ENCODE data around the gene SUPT3H.
"Not testable (repeated sequence)": the region's sequence is repeated elsewhere in the genome, so short reads cannot be mapped to it uniquely, and the experiment has no call there.

The SUPT3H gene

GRCh38 chr6:45320349-45320748, 57.4 kb downstream of the SUPT3H start:
- no peak for DNase-seq

- no peak for DNase-seq
Measured at GRCh38 chr6:45314146-45314545, 63.6 kb downstream of the SUPT3H start.

- no peak for DNase-seq
Measured at GRCh38 chr6:45310118-45310788, 67.5 kb downstream of the SUPT3H start.

- DNase-seq = no peak
Measured at GRCh38 chr6:45305546-45305945, 72.2 kb downstream of the SUPT3H start.

GRCh38 chr6:45302832-45303231, 74.9 kb downstream of the SUPT3H start:
- no peak for DNase-seq

GRCh38 chr6:45301348-45302142, 76.2 kb downstream of the SUPT3H start:
- DNase-seq = no peak

GRCh38 chr6:45300736-45301135, 77.0 kb downstream of the SUPT3H start:
- no peak for DNase-seq

GRCh38 chr6:45299096-45299581, 78.6 kb downstream of the SUPT3H start:
- DNase-seq = no peak

GRCh38 chr6:45297320-45297719, 80.4 kb downstream of the SUPT3H start:
- DNase-seq = no peak

GRCh38 chr6:45294065-45294701, 83.6 kb downstream of the SUPT3H start:
- not testable (repeated sequence) for DNase-seq

GRCh38 chr6:45293306-45293705, 84.4 kb downstream of the SUPT3H start:
- DNase-seq = no peak

- DNase-seq = no peak
Measured at GRCh38 chr6:45289751-45290514, 87.8 kb downstream of the SUPT3H start.

- DNase-seq = not testable (repeated sequence)
Measured at GRCh38 chr6:45286707-45287106, 91.0 kb downstream of the SUPT3H start.

GRCh38 chr6:45278367-45278766, 99.4 kb downstream of the SUPT3H start:
- DNase-seq = no peak

GRCh38 chr6:45277741-45278140, 100.0 kb downstream of the SUPT3H start:
- DNase-seq = not testable (repeated sequence)

GRCh38 chr6:45275358-45275757, 102.4 kb downstream of the SUPT3H start:
- no peak for DNase-seq

GRCh38 chr6:45272626-45273025, 105.1 kb downstream of the SUPT3H start:
- no peak for DNase-seq

GRCh38 chr6:45265246-45265645, 112.5 kb downstream of the SUPT3H start:
- DNase-seq = no peak

- no peak for DNase-seq
Measured at GRCh38 chr6:45260696-45261095, 117.0 kb downstream of the SUPT3H start.

GRCh38 chr6:45256697-45257695, 120.7 kb downstream of the SUPT3H start:
- DNase-seq = no peak

- no peak for DNase-seq
Measured at GRCh38 chr6:45255434-45255833, 122.3 kb downstream of the SUPT3H start.

GRCh38 chr6:45254253-45254652, 123.5 kb downstream of the SUPT3H start:
- DNase-seq = no peak

Data from NCI-H146 (cell line).